Stromal cell of bone marrow (primary cell): ENCODE measurements around the gene ALDH3B2.
"Not testable (repeated sequence)": the region's sequence is repeated elsewhere in the genome, so short reads cannot be mapped to it uniquely, and the experiment has no call there.

Experiments used
- DNase-seq: peaks from one replicate; pipeline ENCODE4 v3.0.0-alpha.2; 2012; ENCODE audit warnings: low read depth

The ALDH3B2 gene

DNA sequence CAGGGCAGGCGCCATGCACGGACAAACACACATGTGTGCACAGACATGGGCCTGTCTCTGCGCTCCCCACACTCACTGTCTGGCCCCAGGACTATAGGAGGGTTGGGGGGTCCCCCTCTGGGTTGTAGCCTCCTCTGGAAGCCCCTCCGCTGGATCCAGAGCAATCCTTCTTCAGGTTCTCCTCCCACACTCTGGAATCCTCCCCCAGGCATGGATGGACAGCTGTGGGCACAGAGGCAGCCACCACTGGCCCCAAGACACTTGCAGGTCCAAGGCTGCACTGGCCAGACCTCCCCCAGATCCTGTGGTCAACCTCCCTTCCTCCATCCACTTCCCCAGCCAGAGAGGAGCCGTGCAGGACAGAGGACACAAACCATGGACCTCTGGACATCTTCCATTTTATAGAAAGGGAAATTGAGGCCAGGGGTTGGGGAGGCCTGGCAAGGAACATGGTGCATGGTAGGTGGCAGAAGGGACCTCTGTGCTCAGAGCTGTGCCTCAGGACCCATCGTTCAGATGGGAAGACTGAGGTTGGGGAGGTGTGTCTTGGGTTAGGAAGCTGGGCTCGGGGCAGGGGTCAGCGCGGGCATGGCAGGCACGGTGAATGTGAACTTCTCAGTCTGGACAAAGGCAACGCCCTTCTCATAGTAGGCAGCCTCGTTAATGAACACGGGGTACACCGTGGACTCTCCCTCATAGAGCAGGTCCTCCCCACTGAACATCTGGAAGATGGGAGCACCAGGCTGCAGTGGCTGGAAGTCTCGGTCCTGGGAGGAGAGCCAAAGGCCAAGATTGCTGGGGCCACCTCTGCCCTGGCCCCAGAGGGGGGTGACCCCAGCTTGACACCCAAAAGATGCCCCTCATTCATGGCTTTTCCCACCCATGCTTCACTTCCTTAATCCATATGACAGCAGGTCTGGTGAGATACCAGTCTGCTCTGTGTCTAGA, 32.0 kb downstream of the ALDH3B2 start:
- no peak for DNase-seq

- no peak for DNase-seq
Observed at GRCh38 chr11:67641338-67642172, 32.9 kb downstream of the ALDH3B2 start.

GRCh38 chr11:67640758-67641337, 33.6 kb downstream of the ALDH3B2 start:
- DNase-seq, result no peak

- peak; percentile 26 for DNase-seq
Observed at GRCh38 chr11:67640021-67640757, 34.2 kb downstream of the ALDH3B2 start.

- DNase-seq, result no peak
Observed at GRCh38 chr11:67639438-67639859, 35.0 kb downstream of the ALDH3B2 start, which contains the start of gene TBX10. Gene TBX10, minus strand, starts transcription at chr11:67639763. Its CDS starts 291 bp downstream, at chr11:67639472.

DNA sequence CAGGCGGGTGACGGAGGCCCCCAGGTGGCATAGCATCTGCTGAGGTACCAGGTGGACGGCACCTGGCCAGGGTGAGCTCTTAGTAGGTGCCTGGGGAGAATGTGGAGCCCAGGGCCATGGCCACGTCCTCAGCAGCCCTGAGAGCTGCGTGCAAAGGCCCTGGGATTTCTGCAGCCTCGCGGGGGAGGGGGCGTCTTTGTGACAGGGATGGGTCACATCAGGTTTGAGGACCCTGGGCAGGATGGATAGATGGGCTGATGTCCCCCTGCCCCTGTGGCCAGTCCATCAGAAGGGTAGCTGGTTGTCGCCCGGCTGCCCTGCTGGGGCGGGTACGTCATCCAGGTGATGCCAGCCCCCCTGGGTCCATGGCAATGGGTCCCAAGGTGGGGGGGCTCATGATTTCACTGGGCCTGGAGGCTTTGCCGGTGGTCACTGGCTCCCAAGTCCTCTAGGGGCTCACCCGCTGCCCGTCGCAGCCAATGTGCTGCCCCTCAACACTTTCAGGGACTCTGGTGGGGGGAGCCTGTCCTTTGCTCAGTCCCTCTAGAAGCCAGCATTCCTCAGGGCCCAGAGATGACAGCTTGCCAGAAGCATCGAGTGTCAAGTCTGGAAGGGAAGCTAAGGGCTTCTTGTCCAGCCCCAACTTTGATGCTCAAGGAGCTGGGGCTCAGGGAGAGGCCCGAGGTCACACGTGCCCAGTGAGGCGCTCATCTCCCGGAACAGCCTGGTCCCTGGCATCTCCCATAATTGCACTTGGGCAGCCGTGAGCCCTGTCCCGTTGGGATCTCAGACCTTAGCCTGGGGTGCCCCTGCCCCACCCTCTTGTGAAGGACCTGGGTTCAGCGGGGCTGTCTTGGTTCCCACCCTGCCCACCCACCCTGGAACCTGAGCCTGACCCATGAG, 35.6 kb downstream of the ALDH3B2 start:
- DNase-seq, result no peak

DNA sequence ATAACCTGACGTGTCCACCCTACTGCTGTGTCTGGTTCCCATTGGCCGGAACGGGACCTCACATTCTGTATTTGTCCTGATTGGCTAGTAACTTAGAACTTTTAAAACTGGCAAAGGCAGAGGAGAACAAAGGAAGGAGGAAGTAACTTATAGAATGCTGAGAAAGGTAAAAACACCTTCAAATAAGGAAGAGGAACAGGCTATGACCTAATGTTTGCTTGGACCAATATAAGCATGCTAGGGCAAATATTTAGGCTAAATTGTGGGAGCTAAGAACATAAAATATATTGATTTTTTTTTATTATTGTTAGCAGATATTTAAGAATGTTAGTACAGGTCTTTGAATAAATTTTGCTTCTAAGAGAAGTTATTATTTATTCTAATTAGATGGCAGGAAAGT, 37.0 kb downstream of the ALDH3B2 start:
- DNase-seq, result not testable (repeated sequence)

DNA sequence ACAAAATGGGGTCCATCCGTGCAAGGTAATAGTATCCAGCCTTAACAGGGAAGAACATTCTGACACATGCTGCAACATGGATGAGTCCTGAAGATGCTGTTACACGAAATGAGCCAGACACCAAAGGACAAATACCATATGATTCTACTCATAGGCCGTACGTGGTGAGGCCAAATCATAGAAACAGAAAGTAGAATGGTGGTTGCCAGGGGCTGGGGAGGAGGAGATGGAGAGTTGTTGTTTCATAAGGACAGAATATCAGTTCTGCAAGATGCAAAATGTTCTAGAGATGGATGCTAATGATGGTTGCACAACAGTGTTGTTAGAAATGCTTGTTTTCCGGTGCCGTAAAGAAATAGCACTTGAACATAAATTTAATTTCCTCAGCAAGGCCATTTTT, 37.5 kb downstream of the ALDH3B2 start:
- DNase-seq, result no peak

GRCh38 chr11:67635231-67635521, 39.2 kb downstream of the ALDH3B2 start:
- DNase-seq, result no peak

GRCh38 chr11:67634366-67635230, 39.8 kb downstream of the ALDH3B2 start:
- no peak for DNase-seq

DNA sequence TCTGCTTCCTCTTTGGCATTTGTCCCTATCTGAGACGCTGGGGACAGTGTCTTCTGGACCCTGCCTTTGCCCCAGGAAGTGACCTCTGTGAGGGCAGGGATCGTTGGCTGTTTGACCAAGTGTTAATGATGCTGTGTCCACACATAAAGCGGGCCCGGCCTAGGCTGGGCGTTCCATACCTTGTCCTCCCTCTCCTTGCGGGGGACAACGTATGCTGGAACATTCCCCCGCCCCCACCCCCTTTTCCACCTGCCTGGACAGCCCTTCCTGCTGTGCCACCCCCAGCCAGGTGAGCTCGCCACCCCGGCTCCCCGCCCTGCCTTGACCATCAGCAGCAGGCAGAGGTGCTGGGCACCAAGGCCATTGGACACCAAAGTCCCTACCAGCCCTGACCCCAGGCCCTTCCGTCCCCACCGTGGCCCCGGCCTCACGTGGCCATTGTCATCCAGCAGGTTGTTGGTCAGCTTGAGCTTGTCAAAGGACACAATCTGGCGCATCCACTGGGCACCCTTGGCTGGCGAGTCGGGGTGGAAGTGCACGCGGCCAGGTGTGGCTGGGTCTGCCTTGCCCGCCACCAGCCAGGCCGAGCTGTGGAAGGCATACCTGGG, 40.6 kb downstream of the ALDH3B2 start:
- DNase-seq, result no peak

- DNase-seq, result no peak
Observed at GRCh38 chr11:67632982-67633755, 41.3 kb downstream of the ALDH3B2 start.

- DNase-seq, result no peak
Observed at GRCh38 chr11:67632175-67632981, 42.0 kb downstream of the ALDH3B2 start.

DNA sequence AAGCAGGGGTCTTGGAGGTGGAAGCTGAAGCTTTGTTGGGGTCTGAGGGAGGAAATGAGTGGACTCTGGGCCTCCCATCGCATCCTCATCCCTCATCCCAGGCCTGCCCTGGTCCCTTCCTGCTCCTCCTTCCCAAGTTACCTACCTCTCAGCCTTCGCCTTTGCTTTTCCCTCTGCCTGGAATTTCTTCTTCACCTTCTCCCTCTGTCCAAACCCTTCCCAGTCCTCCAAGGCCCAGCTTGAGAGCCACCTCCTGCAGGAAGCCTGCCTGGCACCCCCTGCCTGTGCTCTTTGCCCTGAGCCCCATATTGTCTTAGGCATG, 42.6 kb downstream of the ALDH3B2 start:
- DNase-seq, result no peak

GRCh38 chr11:67631411-67631810, 43.0 kb downstream of the ALDH3B2 start:
- no peak for DNase-seq

DNA sequence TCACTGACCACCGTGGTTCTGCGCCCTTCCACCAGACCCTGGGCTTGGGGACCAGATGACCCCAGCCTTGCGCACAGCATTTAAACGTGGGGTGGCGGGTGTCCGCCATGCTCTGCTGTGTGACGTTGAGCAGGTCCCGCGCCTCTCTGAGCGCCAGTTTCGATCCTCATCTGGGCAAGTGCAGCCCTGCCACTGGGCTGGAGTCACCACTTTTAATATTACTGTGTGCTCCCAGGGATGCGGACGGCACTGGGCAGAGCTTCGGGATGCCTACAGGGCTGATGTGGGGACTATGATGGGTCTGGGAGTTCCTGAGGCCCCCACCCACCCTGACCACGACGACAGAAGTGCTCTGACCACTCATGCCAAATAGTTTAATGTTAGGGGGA, 43.5 kb downstream of the ALDH3B2 start:
- no peak for DNase-seq

GRCh38 chr11:67630228-67630942, 44.0 kb downstream of the ALDH3B2 start:
- peak; percentile 93 for DNase-seq
